ENCODE results near the gene ARID5A. TPM values are rescaled to one million over a fixed set of nuclear protein-coding genes. Genes with fewer than 3 reads are reported as not detected.

The ARID5A gene
- total RNA-seq, 1 experiment from 2014 or later: 9.3 TPM

DNA sequence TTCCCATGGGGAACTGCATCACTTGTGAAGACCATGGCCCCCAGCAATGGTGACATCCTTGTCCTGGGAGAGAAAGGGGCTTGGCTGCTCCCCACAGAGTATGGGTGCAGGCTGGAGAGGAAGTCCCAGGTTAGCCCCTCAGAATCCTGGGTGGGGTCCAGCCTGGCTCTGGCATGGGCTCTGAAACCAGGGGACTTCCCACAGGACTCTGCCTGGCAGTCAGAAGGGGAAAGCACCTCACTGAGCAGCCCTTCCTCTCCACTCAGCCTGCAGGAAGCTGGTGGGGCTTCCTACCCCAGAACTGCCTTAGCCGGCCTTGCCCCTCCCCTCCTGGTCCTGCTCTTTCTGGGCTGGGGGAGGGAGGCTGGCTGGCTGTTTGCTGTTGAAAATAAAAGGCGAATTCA lies 35.1 kb upstream of the ARID5A start:
- peak overlapping the region; percentile 67 for H3K4me3 Mint-ChIP-seq (ENCODE audit: low read depth, unreplicated experiment)
- no peaks in the 10 kb centered on the region for H3K27me3 Mint-ChIP-seq (ENCODE audit: unreplicated experiment)
- H3K4me1 Mint-ChIP-seq (ENCODE audit: low read depth, unreplicated experiment): peaks cover 34% of the 10 kb centered on the region
- no peak overlapping the region for H3K27ac Mint-ChIP-seq (ENCODE audit: unreplicated experiment)
- CTCF ChIA-PET: no interaction called here
- H3K9me3 Mint-ChIP-seq (ENCODE audit: low read depth, unreplicated experiment): no peaks in the 10 kb centered on the region
- TF ChIP-seq CTCF (IDR thresholded peaks at IDR 0.05; ENCODE audit: unreplicated experiment): no peak
- BruUV-seq (replicated peaks): no TSS peak
- intact Hi-C loops (cut with micrococcal nuclease; ENCODE audit: unreplicated experiment): no loop called here
- peak; percentile 36 for DNase-seq
- H3K36me3 Mint-ChIP-seq (ENCODE audit: insufficient read depth, unreplicated experiment): peaks cover 30% of the 10 kb centered on the region

DNA sequence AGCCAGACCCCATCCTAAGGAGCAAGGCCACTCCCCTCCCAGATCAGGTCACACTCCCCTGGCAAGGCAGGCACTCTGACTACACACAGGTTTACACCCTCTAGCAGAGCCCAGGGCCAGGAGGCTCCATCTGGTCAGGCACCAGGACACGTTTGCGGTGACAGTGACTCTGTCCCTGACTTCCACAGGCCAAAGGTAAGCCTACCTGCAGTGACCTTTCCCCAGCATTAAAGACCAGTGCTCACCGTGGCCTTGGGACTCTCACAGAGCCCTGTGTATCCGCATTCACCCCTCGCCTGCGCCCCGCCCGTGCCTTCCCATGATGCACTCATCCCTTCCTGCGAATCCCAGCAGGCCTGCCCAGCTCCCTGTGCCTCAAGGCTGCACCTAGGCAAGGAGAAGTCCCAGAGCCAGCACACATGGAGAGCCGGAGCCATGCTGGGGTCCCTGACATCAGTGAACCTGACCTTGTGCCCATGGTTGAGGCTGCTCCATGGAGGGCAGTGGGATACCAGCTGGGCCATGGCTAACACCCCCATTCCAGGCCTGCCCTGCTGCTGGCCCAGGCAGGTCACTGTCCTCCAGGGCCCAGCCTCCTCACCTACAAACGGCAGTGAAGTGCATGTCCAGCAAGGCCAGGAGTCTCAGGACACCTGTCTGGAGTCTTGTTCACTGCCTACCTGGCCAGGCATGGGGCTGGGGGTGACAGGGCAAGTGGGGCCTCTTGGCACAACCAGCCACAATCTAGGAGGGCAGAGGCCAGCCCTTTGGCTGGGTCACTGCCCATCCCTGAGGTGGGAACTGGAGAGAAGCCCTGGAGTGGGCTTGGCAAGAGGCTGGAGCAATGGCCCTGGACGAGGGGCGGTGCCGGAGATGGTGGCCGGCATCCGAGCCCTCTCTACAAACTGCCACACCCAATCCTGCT lies 34.4 kb upstream of the ARID5A start:
- no peaks in the 10 kb centered on the region for H3K9me3 Mint-ChIP-seq (ENCODE audit: low read depth, unreplicated experiment)
- no peak for TF ChIP-seq CTCF (IDR thresholded peaks at IDR 0.05; ENCODE audit: unreplicated experiment)
- H3K36me3 Mint-ChIP-seq (ENCODE audit: insufficient read depth, unreplicated experiment): peaks cover 34% of the 10 kb centered on the region
- peaks cover 40% of the 10 kb centered on the region for H3K4me1 Mint-ChIP-seq (ENCODE audit: low read depth, unreplicated experiment)
- DNase-seq: no peak
- peak overlapping the region; percentile 67 for H3K4me3 Mint-ChIP-seq (ENCODE audit: low read depth, unreplicated experiment)
- H3K27ac Mint-ChIP-seq (ENCODE audit: unreplicated experiment): peak overlapping the region; percentile 34
- CTCF ChIA-PET: no interaction called here
- H3K27me3 Mint-ChIP-seq (ENCODE audit: unreplicated experiment): no peaks in the 10 kb centered on the region
- intact Hi-C loops (cut with micrococcal nuclease; ENCODE audit: unreplicated experiment): no loop called here
- no TSS peak for BruUV-seq (replicated peaks)

GRCh38 chr2:96502891-96503636 lies 33.5 kb upstream of the ARID5A start:
- H3K9me3 Mint-ChIP-seq (ENCODE audit: low read depth, unreplicated experiment): no peaks in the 10 kb centered on the region
- H3K4me1 Mint-ChIP-seq (ENCODE audit: low read depth, unreplicated experiment): peaks cover 48% of the 10 kb centered on the region
- intact Hi-C loops (cut with micrococcal nuclease; ENCODE audit: unreplicated experiment): no loop called here
- peak overlapping the region; percentile 67 for H3K4me3 Mint-ChIP-seq (ENCODE audit: low read depth, unreplicated experiment)
- TF ChIP-seq CTCF (IDR thresholded peaks at IDR 0.05; ENCODE audit: unreplicated experiment): no peak
- no TSS peak for BruUV-seq (replicated peaks)
- no peaks in the 10 kb centered on the region for H3K27me3 Mint-ChIP-seq (ENCODE audit: unreplicated experiment)
- H3K36me3 Mint-ChIP-seq (ENCODE audit: insufficient read depth, unreplicated experiment): peaks cover 34% of the 10 kb centered on the region
- no peak overlapping the region for H3K27ac Mint-ChIP-seq (ENCODE audit: unreplicated experiment)
- CTCF ChIA-PET: interaction anchor here (0.7 kb wide), 1 partner anchor 95 kb away, joined by 3 read pairs; no protein-coding TSS in a partner anchor
- peak; percentile 55 for DNase-seq

DNA sequence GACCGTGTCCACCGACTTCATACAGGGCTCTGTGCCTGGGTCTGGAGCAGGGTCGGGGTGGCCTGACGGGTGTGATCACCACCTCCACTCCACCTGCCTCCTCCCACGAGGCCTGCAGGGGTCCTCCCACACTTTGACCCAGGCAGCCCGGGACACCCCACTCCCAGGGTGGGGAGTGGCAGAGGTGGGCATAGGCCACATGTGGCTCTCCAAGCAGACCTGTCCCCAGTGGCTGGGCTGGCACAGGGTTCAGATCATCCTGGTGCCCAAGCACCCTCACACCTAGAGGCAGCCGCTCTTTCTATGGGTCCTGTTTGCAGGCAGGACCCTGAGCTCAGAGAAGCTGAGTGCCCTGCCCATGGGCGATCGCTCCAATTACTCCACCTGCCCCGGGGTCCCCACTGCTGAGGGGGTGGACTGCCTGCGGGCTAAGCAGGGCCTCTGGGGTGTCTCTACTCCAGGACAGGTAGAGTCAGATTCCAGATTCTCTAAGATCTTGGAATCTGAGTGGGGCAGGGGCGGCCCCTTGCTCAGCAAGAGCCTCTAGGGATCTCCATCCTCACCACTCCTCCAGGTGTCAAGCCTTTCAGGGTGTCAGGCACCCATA lies 32.8 kb upstream of the ARID5A start:
- TF ChIP-seq CTCF (IDR thresholded peaks at IDR 0.05; ENCODE audit: unreplicated experiment): no peak
- H3K4me1 Mint-ChIP-seq (ENCODE audit: low read depth, unreplicated experiment): peaks cover 49% of the 10 kb centered on the region
- H3K4me3 Mint-ChIP-seq (ENCODE audit: low read depth, unreplicated experiment): peak overlapping the region; percentile 67
- intact Hi-C loops (cut with micrococcal nuclease; ENCODE audit: unreplicated experiment): no loop called here
- CTCF ChIA-PET: interaction anchor here (0.7 kb wide), 1 partner anchor 95 kb away, joined by 3 read pairs; no protein-coding TSS in a partner anchor
- BruUV-seq (replicated peaks): no TSS peak
- no peak overlapping the region for H3K27ac Mint-ChIP-seq (ENCODE audit: unreplicated experiment)
- no peaks in the 10 kb centered on the region for H3K9me3 Mint-ChIP-seq (ENCODE audit: low read depth, unreplicated experiment)
- DNase-seq: no peak
- no peaks in the 10 kb centered on the region for H3K27me3 Mint-ChIP-seq (ENCODE audit: unreplicated experiment)
- H3K36me3 Mint-ChIP-seq (ENCODE audit: insufficient read depth, unreplicated experiment): peaks cover 31% of the 10 kb centered on the region

All from Calu3 (cell line).